IMR-90 (cell line): ENCODE data around the gene SEC14L6.

Experiments used
- CEBPB ChIP-seq: IDR thresholded peaks from 2 replicates; pipeline ENCODE4 v1.6.1; 2012; ENCODE audit warnings: low read depth, low read length, improper control_type of control experiment
- CTCF ChIP-seq: conservative IDR thresholded peaks from 2 replicates; pipeline ENCODE4 v1.5.1; 2012; ENCODE audit warnings: mild to moderate bottlenecking, low read depth, low read length, improper control_type of control experiment
- FOS ChIP-seq: fragments of 150-350 bp; IDR thresholded peaks from 2 replicates; pipeline ENCODE4 v1.6.1; 2016; ENCODE audit warnings: low read depth, low read length
- RAD21 ChIP-seq: IDR thresholded peaks from 2 replicates; pipeline ENCODE4 v1.6.1; 2012; ENCODE audit warnings: low read length, improper control_type of control experiment

DNA sequence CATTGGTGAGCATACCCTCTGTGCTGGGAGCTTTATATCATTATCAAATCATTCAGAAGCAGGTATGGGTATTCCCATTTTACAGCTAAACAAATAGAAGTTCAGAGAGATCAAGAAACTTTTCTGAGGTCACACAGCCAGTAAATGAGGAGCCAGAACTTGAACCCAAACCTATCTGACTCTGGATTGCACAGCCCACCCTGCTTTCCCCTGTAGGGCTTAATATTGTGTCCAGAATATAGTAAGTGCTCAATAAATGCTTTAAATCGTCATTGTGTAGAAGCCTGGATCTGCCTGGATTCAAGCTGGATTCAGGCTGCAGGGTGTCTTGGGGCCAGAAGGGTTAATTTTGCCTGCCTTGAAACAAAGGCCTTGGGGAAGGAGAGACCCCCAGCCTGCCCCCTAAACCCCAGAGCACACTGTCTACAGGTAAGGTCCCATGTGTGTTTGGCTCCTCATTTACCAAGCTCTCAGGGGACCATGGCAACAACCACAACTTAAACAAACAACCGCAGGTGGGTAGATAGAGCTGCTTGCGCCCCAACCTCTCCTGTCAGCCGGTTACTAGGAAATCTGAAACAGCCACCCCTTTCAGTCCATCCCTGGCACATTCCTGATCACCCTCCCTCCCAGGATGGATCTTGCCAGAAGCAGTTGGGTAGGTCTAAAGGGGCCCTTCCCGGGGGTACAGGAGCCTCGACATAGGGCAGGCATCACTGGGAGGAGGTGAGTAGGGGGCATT is 71.7 kb downstream of the SEC14L6 start:
- TF ChIP-seq CEBPB (no peak), CTCF (no peak), FOS (no peak), RAD21 (no peak)
